KBM-7 (cell line): ENCODE results near the gene LMOD2.

Source experiments
- DNase-seq: peaks from one replicate; pipeline ENCODE4 v3.0.0-alpha.2; 2015
- in situ Hi-C: fragments of 300-500 bp; cut with MboI; formaldehyde crosslinking; loops from 2 replicates; pipeline ENCODE4 v1.14.3; 2020; ENCODE audit warnings: low sequenced_read_pairs, low pct_unique_long_range_greater_than_20kb, mixed read lengths

LMOD2 gene

GRCh38 chr7:123637203-123637602 is 18.5 kb upstream of the LMOD2 start:
- DNase-seq: no peak

GRCh38 chr7:123637878-123638277 is 17.8 kb upstream of the LMOD2 start:
- in situ Hi-C loops: no loop called here
- DNase-seq: no peak

More at GRCh38 chr7:123637203-123637602, 18.5 kb upstream of the LMOD2 start:
- in situ Hi-C loops: no loop called here

GRCh38 chr7:123639631-123640030 is 16.0 kb upstream of the LMOD2 start:
- DNase-seq: no peak

GRCh38 chr7:123640583-123640982 is 15.1 kb upstream of the LMOD2 start:
- in situ Hi-C loops: no loop called here
- no peak for DNase-seq

More at GRCh38 chr7:123639631-123640030, 16.0 kb upstream of the LMOD2 start:
- in situ Hi-C loops: no loop called here

- in situ Hi-C loops: no loop called here
- DNase-seq: no peak
These were observed 13.8 kb upstream of the LMOD2 start for GRCh38 chr7:123641901-123642300.

GRCh38 chr7:123643495-123644441 is 11.9 kb upstream of the LMOD2 start:
- in situ Hi-C loops: no loop called here
- peak; percentile 14 for DNase-seq

- no peak for DNase-seq
- in situ Hi-C loops: no loop called here
These were observed 10.2 kb upstream of the LMOD2 start for GRCh38 chr7:123645516-123645915.

- in situ Hi-C loops: no loop called here
These were observed 8.4 kb upstream of the LMOD2 start for GRCh38 chr7:123647106-123647730.

GRCh38 chr7:123649964-123650363 is 5.7 kb upstream of the LMOD2 start:
- no peak for DNase-seq
- in situ Hi-C loops: no loop called here

More at GRCh38 chr7:123647106-123647730, 8.4 kb upstream of the LMOD2 start:
- no peak for DNase-seq

GRCh38 chr7:123650595-123650994 is 5.1 kb upstream of the LMOD2 start:
- DNase-seq: no peak
- in situ Hi-C loops: no loop called here

- in situ Hi-C loops: no loop called here
- DNase-seq: no peak
These were observed 3.3 kb upstream of the LMOD2 start for GRCh38 chr7:123652406-123652805.

GRCh38 chr7:123653162-123653561 is 2.5 kb upstream of the LMOD2 start:
- no peak for DNase-seq
- in situ Hi-C loops: no loop called here

GRCh38 chr7:123656544-123657303 is 1.1 kb downstream of the LMOD2 start:
- in situ Hi-C loops: no loop called here
- no peak for DNase-seq

GRCh38 chr7:123657304-123657685 is 1.6 kb downstream of the LMOD2 start:
- in situ Hi-C loops: no loop called here
- DNase-seq: no peak

GRCh38 chr7:123658023-123658422 is 2.4 kb downstream of the LMOD2 start:
- no peak for DNase-seq
- in situ Hi-C loops: no loop called here

GRCh38 chr7:123660514-123661354 is 5.1 kb downstream of the LMOD2 start:
- no peak for DNase-seq
- in situ Hi-C loops: no loop called here

GRCh38 chr7:123661765-123662164 is 6.1 kb downstream of the LMOD2 start:
- no peak for DNase-seq
- in situ Hi-C loops: no loop called here

GRCh38 chr7:123662293-123662692 is 6.6 kb downstream of the LMOD2 start:
- DNase-seq: no peak
- in situ Hi-C loops: no loop called here

GRCh38 chr7:123662755-123663154 is 7.1 kb downstream of the LMOD2 start:
- in situ Hi-C loops: no loop called here

More at GRCh38 chr7:123662755-123663154, 7.1 kb downstream of the LMOD2 start:
- no peak for DNase-seq
